Osteoblast (primary cell): Measurements from ENCODE around the gene ZNF177. TPM values are rescaled to one million over a fixed set of nuclear protein-coding genes. Genes with fewer than 3 reads are reported as not detected.

Experiments
- DNase-seq: peaks from one replicate; pipeline ENCODE4 v3.0.0; 2011; ENCODE audit warnings: low spot score, mixed read lengths; ENCODE audit not compliant: insufficient read length; ENCODE audit errors: missing footprints
- H2AFZ ChIP-seq: 2 replicates; pipeline ENCODE4 v1.6.0; 2011; ENCODE audit warnings: mild to moderate bottlenecking, low read length
- H3K27ac ChIP-seq: 2 replicates; pipeline ENCODE4 v1.5.1; 2011; ENCODE audit warnings: mild to moderate bottlenecking, low read depth, low read length, moderate library complexity
- H3K27me3 ChIP-seq: 2 replicates; pipeline ENCODE4 v1.6.0; 2012; ENCODE audit warnings: mild to moderate bottlenecking, control low read depth, inconsistent platforms, low read length, moderate library complexity; ENCODE audit not compliant: insufficient read depth
- H3K36me3 ChIP-seq: 2 replicates; pipeline ENCODE4 v1.5.1; 2011; ENCODE audit warnings: mild to moderate bottlenecking, low read length, control low read depth, moderate library complexity; ENCODE audit not compliant: insufficient read depth
- H3K4me1 ChIP-seq: 2 replicates; pipeline ENCODE4 v1.5.1; 2011; ENCODE audit warnings: mild to moderate bottlenecking, low read length, control low read depth, moderate library complexity; ENCODE audit not compliant: insufficient read depth
- H3K4me2 ChIP-seq: 2 replicates; pipeline ENCODE4 v1.6.0; 2011; ENCODE audit warnings: mild to moderate bottlenecking, low read length; ENCODE audit not compliant: insufficient read depth
- H3K4me3 ChIP-seq: fragments of 200-600 bp; sonication (generic); 3 replicates; pipeline ENCODE4 v1.5.1; 2012; ENCODE audit warnings: mild to moderate bottlenecking, low read length, inconsistent platforms; ENCODE audit not compliant: insufficient read depth
- H3K79me2 ChIP-seq: 2 replicates; pipeline ENCODE4 v1.6.0; 2012; ENCODE audit warnings: mild to moderate bottlenecking, low read length, control low read depth, inconsistent platforms; ENCODE audit not compliant: insufficient read depth
- H3K9me3 ChIP-seq: 2 replicates; pipeline ENCODE4 v1.5.1; 2011; ENCODE audit warnings: low read depth, low read length, control low read depth
- H4K20me1 ChIP-seq: 2 replicates; pipeline ENCODE4 v1.6.0; 2012; ENCODE audit warnings: mild to moderate bottlenecking, low read length, control low read depth; ENCODE audit not compliant: insufficient read depth
- CTCF ChIP-seq: IDR thresholded peaks from 2 replicates; pipeline ENCODE4 v1.5.1; 2011; ENCODE audit warnings: mild to moderate bottlenecking, low read depth, low read length, moderate library complexity; ENCODE audit errors: extremely low read depth
- total RNA-seq: library from RNA; depleted of rRNA; stranded (reverse); fragments of >200 nt; gene quantifications from 2 replicates; pipeline ENCODE4 v1.2.3, GENCODE V29; 2012

ZNF177 gene
- total RNA-seq, 1 donor: 0.72 TPM

GRCh38 chr19:9413240-9413954 lies 50.6 kb downstream of the ZNF177 start:
- TF ChIP-seq CTCF: no peak
- H3K9me3 ChIP-seq: peaks cover 51% of the 10 kb centered on the region
- no peaks in the 10 kb centered on the region for H3K79me2 ChIP-seq
- no peaks in the 10 kb centered on the region for H3K4me1 ChIP-seq
- H3K27ac ChIP-seq: no peak overlapping the region
- H3K4me3 ChIP-seq: no peak overlapping the region
- no peak for DNase-seq
- no peak overlapping the region for H3K4me2 ChIP-seq
- H3K36me3 ChIP-seq: peaks cover 51% of the 10 kb centered on the region
- no peaks in the 10 kb centered on the region for H4K20me1 ChIP-seq
- H2AFZ ChIP-seq: no peak overlapping the region
- H3K27me3 ChIP-seq: no peaks in the 10 kb centered on the region

GRCh38 chr19:9427941-9428340 lies 65.1 kb downstream of the ZNF177 start:
- Histone ChIP-seq H2AFZ (no peak overlapping the region), H3K27ac (no peak overlapping the region), H3K4me3 (no peak overlapping the region), H3K36me3 (peaks cover 22% of the 10 kb centered on the region), H3K4me2 (no peak overlapping the region), H3K4me1 (no peaks in the 10 kb centered on the region), H4K20me1 (no peaks in the 10 kb centered on the region), H3K9me3 (no peaks in the 10 kb centered on the region), H3K79me2 (no peaks in the 10 kb centered on the region), H3K27me3 (no peaks in the 10 kb centered on the region)
- TF ChIP-seq CTCF: no peak
- DNase-seq: no peak

GRCh38 chr19:9430444-9430843 lies 67.6 kb downstream of the ZNF177 start:
- no peak overlapping the region for H3K27ac ChIP-seq
- no peaks in the 10 kb centered on the region for H3K9me3 ChIP-seq
- TF ChIP-seq CTCF: no peak
- H3K36me3 ChIP-seq: peaks cover 14% of the 10 kb centered on the region
- no peaks in the 10 kb centered on the region for H4K20me1 ChIP-seq
- H3K4me3 ChIP-seq: no peak overlapping the region
- peaks cover 15% of the 10 kb centered on the region for H3K79me2 ChIP-seq
- H3K4me2 ChIP-seq: no peak overlapping the region
- peaks cover 6% of the 10 kb centered on the region for H3K4me1 ChIP-seq
- no peaks in the 10 kb centered on the region for H3K27me3 ChIP-seq
- DNase-seq: no peak
- H2AFZ ChIP-seq: no peak overlapping the region

GRCh38 chr19:9431475-9431874 lies 68.7 kb downstream of the ZNF177 start:
- peaks cover 10% of the 10 kb centered on the region for H3K36me3 ChIP-seq
- H3K27ac ChIP-seq: no peak overlapping the region
- DNase-seq: no peak
- H3K27me3 ChIP-seq: no peaks in the 10 kb centered on the region
- peaks cover 15% of the 10 kb centered on the region for H3K79me2 ChIP-seq
- no peak overlapping the region for H3K4me3 ChIP-seq
- TF ChIP-seq CTCF: peak; percentile 38
- no peaks in the 10 kb centered on the region for H3K9me3 ChIP-seq
- no peak overlapping the region for H2AFZ ChIP-seq
- H4K20me1 ChIP-seq: no peaks in the 10 kb centered on the region
- H3K4me2 ChIP-seq: no peak overlapping the region
- H3K4me1 ChIP-seq: peaks cover 12% of the 10 kb centered on the region

Other genes with a start within 250 kb of the ZNF177 start
- not detected in 2 replicates for gene OR7G1, start 247.2 kb upstream of the ZNF177 start, total RNA-seq
- gene OR7G3, start 236.1 kb upstream of the ZNF177 start, total RNA-seq: not detected in 2 replicates
- gene ZNF317, start 222.6 kb upstream of the ZNF177 start, total RNA-seq: 20.3 and 20.9 TPM in 2 replicates
- gene OR7D2, start 184.0 kb upstream of the ZNF177 start, total RNA-seq: not detected in 2 replicates
- gene OR7D4, start 143.4 kb upstream of the ZNF177 start, total RNA-seq: not detected in 2 replicates
- gene OR7E24, start 112.1 kb upstream of the ZNF177 start, total RNA-seq: not detected in 2 replicates
- 17.1 and 19.2 TPM in 2 replicates for gene ZNF699, start 53.2 kb upstream of the ZNF177 start, total RNA-seq
- gene ZNF559, start 38.8 kb upstream of the ZNF177 start, total RNA-seq: 13.8 and 15.2 TPM in 2 replicates
- gene ZNF266, start 72.6 kb downstream of the ZNF177 start, total RNA-seq: 9.4 and 12.1 TPM in 2 replicates
- gene ZNF560, start 135.6 kb downstream of the ZNF177 start, total RNA-seq: 0.29 and 0.36 TPM in 2 replicates
- 28.2 and 31.5 TPM in 2 replicates for gene ZNF426, start 175.6 kb downstream of the ZNF177 start, total RNA-seq
- gene ZNF121, start 221.5 kb downstream of the ZNF177 start, total RNA-seq: 39.1 and 40.1 TPM in 2 replicates